ENCODE measurements around the gene SLC7A10.

The SLC7A10 gene

DNA sequence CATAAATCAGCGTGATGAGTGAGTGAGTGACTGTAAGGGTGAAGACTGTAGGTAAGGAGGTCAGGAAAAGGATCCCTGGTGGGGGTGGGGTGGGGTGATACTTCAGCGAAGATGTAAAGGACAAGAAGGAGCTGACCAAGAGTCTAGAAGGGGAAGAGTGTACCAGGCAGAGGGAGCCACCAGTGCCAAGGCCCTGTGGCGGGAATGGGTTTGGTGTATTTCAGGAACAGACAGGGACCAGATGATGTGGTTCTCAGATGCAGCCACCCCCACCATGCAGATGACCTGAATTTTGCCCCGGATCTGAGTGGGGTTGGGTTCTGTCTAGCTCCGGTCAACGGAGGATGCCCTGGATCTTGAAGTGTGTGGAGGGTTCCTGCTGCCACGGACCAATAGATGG lies 30.1 kb upstream of the SLC7A10 start:
- TF ChIP-seq, protein P1, sequence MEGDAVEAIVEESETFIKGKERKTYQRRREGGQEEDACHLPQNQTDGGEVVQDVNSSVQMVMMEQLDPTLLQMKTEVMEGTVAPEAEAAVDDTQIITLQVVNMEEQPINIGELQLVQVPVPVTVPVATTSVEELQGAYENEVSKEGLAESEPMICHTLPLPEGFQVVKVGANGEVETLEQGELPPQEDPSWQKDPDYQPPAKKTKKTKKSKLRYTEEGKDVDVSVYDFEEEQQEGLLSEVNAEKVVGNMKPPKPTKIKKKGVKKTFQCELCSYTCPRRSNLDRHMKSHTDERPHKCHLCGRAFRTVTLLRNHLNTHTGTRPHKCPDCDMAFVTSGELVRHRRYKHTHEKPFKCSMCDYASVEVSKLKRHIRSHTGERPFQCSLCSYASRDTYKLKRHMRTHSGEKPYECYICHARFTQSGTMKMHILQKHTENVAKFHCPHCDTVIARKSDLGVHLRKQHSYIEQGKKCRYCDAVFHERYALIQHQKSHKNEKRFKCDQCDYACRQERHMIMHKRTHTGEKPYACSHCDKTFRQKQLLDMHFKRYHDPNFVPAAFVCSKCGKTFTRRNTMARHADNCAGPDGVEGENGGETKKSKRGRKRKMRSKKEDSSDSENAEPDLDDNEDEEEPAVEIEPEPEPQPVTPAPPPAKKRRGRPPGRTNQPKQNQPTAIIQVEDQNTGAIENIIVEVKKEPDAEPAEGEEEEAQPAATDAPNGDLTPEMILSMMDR (IDR thresholded peaks at IDR 0.05) = no peak
- no peak for TF ChIP-seq ZFX (IDR thresholded peaks at IDR 0.05; ENCODE audit: borderline replicate concordance)
- no peak overlapping the region for H3K27ac ChIP-seq

DNA sequence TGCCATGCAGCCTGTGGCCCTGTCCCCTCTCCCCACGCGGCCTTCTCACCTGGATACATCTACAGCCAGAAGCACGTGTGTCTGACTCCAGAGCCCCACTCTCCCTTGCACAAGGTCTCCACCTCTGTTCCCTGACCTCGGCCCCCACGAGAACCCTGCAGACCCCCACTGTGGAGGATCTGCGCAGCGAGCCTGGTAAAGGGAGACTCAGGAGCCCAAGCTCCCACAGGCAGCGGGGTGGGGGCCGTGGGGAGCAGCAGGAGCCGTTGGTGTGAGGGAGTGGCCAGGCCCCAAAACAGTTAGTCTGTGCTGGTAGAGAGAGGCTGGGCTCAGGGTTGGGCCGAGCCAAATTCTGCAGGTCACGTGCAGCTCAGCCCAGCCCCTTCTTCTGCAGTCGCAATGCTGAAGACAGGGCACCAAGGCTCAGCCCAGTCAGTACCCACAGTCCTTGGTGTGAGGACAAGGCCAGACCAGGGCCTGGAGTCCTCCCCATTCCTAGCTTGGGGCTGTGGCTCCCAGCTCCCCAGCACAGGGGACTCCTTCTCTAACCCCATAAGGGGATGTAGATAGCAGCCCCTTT lies 28.7 kb upstream of the SLC7A10 start:
- TF ChIP-seq ZFX (IDR thresholded peaks at IDR 0.05; ENCODE audit: borderline replicate concordance) = no peak
- TF ChIP-seq, protein P1 (IDR thresholded peaks at IDR 0.05) = no peak
- no peak overlapping the region for H3K27ac ChIP-seq

DNA sequence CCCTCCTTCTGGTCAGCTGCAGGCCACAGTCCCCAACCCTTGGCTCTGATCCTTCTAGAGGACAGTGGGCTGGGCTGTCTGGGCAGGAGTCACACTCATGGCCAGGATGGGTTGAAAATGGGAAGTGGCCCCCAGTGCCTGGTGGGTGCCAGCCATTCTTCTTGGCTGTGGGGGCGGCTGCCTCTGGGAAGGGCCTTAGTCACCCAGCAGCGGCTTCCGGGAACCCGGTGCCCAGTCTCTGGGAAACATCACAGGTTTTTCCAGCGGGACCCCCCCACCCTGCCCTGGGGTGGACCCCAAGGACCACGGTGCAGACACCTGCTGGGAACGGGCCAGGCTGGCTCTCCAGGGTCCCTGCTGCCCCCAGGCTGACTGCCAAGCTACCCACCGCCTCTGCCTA lies 27.3 kb upstream of the SLC7A10 start:
- TF ChIP-seq, protein P1 (IDR thresholded peaks at IDR 0.05) = no peak
- TF ChIP-seq ZFX (IDR thresholded peaks at IDR 0.05; ENCODE audit: borderline replicate concordance) = no peak
- no peak overlapping the region for H3K27ac ChIP-seq

DNA sequence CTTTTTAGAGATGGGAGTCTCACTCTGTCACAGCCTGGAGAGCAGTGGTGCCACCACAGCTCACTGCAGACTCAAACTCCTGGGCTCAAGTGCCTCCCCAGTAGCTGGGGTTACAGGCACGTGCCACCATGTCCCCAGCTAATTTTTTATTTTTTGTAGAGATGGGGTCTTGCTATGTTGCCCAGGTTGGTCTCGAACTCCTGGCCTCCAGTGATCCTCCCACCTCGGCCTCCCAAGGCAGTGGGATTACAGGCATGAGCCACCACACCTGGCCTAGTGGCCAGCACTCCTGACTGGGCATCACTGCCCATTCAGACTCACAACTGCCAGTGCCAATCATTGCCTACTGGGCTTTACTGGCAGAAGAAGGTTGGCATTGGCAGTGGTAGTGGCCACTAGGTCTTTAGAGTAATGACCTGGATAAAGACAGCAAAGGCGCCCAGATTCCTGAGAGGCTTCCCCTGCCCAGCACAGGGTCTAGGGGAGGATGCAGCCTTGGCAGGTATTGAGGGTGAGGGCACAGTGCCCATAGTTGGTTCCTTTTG lies 26.8 kb upstream of the SLC7A10 start:
- H3K27ac ChIP-seq = no peak overlapping the region
- TF ChIP-seq ZFX (IDR thresholded peaks at IDR 0.05; ENCODE audit: borderline replicate concordance) = no peak
- TF ChIP-seq, protein P1 (IDR thresholded peaks at IDR 0.05) = no peak

DNA sequence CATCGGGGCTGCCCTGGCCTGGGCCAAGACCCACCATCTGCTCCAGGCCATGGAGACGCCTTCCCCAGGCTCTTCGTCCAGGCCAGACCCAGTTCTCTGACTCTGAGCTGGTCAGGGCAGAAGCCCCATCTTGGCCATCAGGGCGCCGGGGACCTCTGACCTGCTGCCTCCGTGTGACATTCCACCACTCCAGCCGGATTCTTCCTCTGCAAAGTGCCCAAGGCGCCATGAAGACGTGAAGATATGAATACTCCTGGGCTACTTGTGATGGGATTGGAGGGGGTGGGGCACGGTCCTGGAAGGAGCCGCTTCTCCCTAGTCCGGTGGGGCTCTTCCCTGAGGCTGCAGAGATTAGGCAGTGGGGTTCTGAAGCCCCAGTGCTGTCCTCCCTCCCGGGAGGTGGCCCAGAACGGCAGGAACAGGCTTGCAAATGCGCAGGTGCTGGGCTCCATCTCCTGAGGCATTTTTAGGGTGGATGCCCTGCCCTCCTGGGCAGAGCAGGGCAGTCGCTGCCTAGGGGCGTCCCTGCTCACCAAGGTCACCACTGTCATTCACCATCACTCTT lies 26.0 kb upstream of the SLC7A10 start:
- H3K27ac ChIP-seq = no peak overlapping the region
- TF ChIP-seq, protein P1 (IDR thresholded peaks at IDR 0.05) = no peak
- TF ChIP-seq ZFX (IDR thresholded peaks at IDR 0.05; ENCODE audit: borderline replicate concordance) = no peak

DNA sequence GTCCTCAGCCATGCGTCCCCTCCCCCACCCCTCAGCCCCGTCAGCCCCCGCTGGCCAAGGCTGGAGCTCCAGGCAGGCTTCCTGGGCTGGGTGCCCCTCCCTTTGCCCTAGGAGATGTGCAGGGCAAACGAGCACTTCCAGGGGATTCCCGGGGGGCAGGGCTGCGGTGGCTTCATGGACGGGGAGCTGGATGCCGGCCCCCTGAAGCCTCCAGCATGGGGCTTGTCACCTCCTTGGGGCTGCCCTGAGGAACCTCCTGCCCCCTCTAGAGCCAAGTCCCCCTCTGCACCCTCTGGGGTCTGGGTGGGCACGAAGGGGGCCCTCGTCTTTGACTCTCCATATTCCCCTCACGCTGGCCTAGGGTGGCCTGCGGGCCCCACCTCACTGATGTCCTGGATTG lies 25.4 kb upstream of the SLC7A10 start:
- TF ChIP-seq, protein P1 (IDR thresholded peaks at IDR 0.05) = no peak
- no peak for TF ChIP-seq ZFX (IDR thresholded peaks at IDR 0.05; ENCODE audit: borderline replicate concordance)
- no peak overlapping the region for H3K27ac ChIP-seq

DNA sequence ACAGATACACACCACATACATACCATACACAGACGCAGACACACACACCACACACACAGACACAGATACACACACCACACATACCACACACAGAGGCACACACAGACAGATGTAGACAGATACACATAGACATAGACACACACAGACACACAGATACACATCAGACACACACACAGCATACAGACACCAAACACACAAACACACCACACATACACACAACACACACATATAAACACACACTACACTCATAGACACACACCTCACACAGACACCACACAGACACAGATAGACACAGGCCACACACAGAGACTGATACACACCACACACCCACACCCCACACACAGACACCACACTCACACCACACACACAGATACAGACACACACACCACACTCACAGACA lies 24.9 kb upstream of the SLC7A10 start:
- TF ChIP-seq, protein P1 (IDR thresholded peaks at IDR 0.05) = no peak
- TF ChIP-seq ZFX (IDR thresholded peaks at IDR 0.05; ENCODE audit: borderline replicate concordance) = no peak
- no peak overlapping the region for H3K27ac ChIP-seq
